Measurements from ENCODE around the gene RNFT2. TPM values are rescaled to one million over a fixed set of nuclear protein-coding genes. Genes with fewer than 3 reads are reported as not detected.

RNFT2 gene
- total and polyA plus RNA-seq, 7 donors = 0.04 to 0.64 (median 0.36) TPM

DNA sequence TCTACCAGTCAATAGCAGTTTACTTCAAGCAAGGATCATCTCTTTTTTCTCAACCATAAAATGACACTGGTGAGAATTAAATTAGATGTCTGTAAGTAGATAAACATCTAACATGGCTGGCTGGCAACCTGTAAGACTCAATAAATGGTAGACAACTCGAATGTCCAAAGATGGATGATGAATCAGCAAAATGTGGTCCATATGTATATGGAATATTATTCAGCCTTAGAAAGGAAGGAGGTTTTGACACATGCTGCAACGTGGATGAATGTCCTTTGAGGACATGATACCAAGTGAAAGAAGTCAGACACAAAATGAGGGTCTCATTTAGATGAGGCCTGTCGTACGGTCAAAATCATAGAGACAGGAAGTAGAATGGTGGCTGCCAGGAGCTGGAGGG, 46.5 kb upstream of the RNFT2 start:
- no peak for TF ChIP-seq CTCF (IDR thresholded peaks at IDR 0.05)
- H3K36me3 ChIP-seq (ENCODE audit: insufficient read depth in 1 of 2, low read depth in 1 of 2) = no peaks in the 10 kb centered on the region
- H3K9me3 ChIP-seq = no peaks in the 10 kb centered on the region
- H3K4me3 ChIP-seq = no peak overlapping the region
- WGBS, 3 donors = 79 to 87% (median 81%) methylated on average over 4 of the region's 4 CpGs
- peaks cover 4 to 19% (median 11%) of the 10 kb centered on the region in 3 donors for H3K27me3 ChIP-seq (ENCODE audit: insufficient read depth in 3 of 3, low read length in 2 of 3)
- ATAC-seq (no peak), DNase-seq (no peak)
- intact Hi-C loops (cut with DNase I) = no loop called here
- H3K27ac ChIP-seq = no peak overlapping the region
- H3K4me1 ChIP-seq = no peaks in the 10 kb centered on the region

GRCh38 chr12:116692605-116693004, 45.5 kb upstream of the RNFT2 start:
- Histone ChIP-seq H3K36me3 (ENCODE audit: insufficient read depth in 1 of 2, low read depth in 1 of 2) (no peaks in the 10 kb centered on the region), H3K4me1 (no peaks in the 10 kb centered on the region), H3K27me3 (ENCODE audit: insufficient read depth in 3 of 3, low read length in 2 of 3) (peaks cover 4 to 19% (median 11%) of the 10 kb centered on the region in 3 donors), H3K4me3 (no peak overlapping the region), H3K27ac (no peak overlapping the region), H3K9me3 (no peaks in the 10 kb centered on the region)
- 78 to 81% (median 79%) methylated on average over 3 of the region's 3 CpGs for WGBS, 3 donors
- no peak for TF ChIP-seq CTCF (IDR thresholded peaks at IDR 0.05)
- intact Hi-C loops (cut with DNase I) = no loop called here
- ATAC-seq (no peak), DNase-seq (no peak)

DNA sequence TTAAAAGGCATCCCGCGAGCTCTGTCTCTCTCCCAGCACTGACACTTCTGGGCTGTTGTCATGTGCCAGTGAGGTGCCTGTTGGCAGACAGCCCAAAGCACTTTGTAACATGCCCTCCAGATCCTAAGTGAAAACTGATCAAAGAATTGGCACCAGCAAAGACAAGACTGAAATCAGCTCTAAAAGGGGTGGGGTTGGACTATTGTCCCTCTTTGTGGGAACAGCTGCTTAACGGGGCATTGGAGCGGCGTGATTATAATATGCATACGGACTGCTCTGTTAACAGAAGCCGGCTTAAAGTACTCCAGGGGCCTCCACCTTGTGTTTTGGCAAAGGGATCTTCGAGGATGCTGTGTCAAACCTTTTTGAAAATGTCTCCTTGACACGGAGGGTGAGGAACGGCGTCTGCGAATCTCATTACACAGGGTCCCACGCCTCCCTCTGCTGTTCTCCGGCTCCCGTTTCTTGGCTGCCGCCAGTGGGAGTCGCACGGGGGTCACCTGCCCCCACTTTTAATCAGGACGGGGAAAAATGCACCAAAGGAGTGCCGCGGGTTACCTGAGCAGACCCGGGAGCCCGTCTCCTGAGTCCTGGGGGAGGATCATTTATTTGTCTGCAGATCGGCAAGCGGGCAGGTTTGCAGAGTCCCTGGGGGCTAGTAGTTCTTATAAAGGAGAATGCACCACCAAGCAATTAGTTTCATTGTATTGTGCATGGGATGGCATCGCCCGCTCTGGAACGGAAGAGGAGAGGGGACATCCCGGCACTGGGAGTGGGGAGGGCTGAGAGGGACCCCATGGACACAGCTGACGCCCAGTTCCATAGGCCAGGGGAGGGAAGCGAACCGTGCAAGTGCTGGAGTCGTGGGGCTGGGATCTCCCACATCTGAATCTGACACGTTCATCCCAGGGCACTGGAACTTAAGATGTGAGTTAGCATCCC, 44.6 kb upstream of the RNFT2 start:
- intact Hi-C loops (cut with DNase I) = no loop called here
- Histone ChIP-seq H3K4me3 (peak overlapping the region; percentile 48), H3K27ac (no peak overlapping the region), H3K27me3 (ENCODE audit: insufficient read depth in 3 of 3, low read length in 2 of 3) (peaks cover 4 to 19% (median 11%) of the 10 kb centered on the region in 3 donors), H3K36me3 (ENCODE audit: insufficient read depth in 1 of 2, low read depth in 1 of 2) (no peaks in the 10 kb centered on the region), H3K9me3 (no peaks in the 10 kb centered on the region), H3K4me1 (no peaks in the 10 kb centered on the region)
- no peak for TF ChIP-seq CTCF (IDR thresholded peaks at IDR 0.05)
- 11 to 13% (median 11%) methylated on average over 34 of the region's 34 CpGs for WGBS, 3 donors
- DNase-seq = no peak
- peak in 1 of 4 donors; percentile 38 for ATAC-seq

DNA sequence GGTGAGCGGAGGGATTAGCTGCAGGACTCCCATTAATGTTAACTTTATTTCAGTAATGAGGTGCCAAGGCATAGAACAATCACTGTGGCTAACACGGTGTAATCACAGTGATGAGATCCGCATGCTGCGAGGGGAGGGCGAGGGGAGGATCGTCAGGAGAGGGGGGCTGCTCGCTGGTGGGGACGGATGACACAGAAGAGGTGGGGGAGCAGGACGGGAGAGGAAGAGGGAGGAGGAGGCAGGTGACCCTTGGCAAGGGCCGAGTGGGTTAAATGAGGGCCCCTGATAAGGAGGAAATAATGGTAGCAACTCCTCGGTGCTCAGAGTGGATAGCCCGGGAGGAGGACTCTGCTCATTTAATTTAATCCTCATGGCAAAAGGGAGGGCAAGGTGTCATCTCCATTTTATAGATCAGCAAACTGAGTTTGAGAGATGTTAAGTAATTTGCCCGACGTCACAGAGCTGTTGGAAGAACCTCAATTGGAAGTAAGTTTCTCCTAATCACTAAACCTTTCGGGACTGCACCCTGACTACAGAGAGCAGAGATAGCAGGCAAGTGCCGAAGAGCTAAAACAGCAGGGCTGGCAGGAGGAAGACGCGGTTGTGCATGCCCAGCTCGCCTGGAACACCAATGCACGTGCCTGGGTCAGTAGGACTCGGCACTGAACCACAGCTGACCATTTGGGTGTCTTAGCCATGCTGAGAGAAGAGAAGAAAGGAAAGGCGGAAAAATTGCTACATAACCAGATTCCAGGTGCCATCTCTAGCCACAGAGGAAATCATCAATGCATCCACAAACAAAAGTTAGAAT, 43.3 kb upstream of the RNFT2 start:
- Histone ChIP-seq H3K36me3 (ENCODE audit: insufficient read depth in 1 of 2, low read depth in 1 of 2) (no peaks in the 10 kb centered on the region), H3K9me3 (no peaks in the 10 kb centered on the region), H3K4me1 (no peaks in the 10 kb centered on the region), H3K4me3 (no peak overlapping the region), H3K27me3 (ENCODE audit: insufficient read depth in 3 of 3, low read length in 2 of 3) (peaks cover 0 to 19% (median 11%) of the 10 kb centered on the region in 3 donors), H3K27ac (no peak overlapping the region)
- DNase-seq (no peak), ATAC-seq (no peak)
- 69 to 70% (median 69%) methylated on average over 22 of the region's 22 CpGs for WGBS, 3 donors
- intact Hi-C loops (cut with DNase I) = no loop called here
- no peak for TF ChIP-seq CTCF (IDR thresholded peaks at IDR 0.05)
